ENCODE measurements around the gene VDAC1.
"Not testable (repeated sequence)": the region's sequence is repeated elsewhere in the genome, so short reads cannot be mapped to it uniquely, and the experiment has no call there.

The VDAC1 gene

GRCh38 chr5:133938039-133938821 is 66.5 kb downstream of the VDAC1 start:
- DNase-seq, result no peak

DNA sequence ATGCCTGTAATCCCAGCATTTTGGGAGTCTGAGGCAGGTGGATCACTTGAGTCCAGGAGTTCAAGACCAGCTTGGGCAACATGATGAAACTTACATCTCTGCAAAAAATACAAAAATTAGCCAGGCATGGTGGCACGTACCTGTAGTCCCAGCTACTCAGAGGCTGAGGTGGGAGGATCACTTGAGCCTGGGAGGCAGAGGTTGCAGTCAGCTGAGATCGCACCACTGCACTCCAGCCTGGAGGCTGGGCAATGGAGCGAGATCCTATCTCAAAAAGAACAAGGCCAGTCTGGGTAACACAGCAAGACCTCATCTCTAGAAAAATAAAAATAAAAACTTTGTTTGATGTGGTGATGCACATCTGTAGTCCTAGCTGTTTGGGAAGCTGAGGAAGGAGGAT is 67.1 kb downstream of the VDAC1 start:
- DNase-seq, result not testable (repeated sequence)

DNA sequence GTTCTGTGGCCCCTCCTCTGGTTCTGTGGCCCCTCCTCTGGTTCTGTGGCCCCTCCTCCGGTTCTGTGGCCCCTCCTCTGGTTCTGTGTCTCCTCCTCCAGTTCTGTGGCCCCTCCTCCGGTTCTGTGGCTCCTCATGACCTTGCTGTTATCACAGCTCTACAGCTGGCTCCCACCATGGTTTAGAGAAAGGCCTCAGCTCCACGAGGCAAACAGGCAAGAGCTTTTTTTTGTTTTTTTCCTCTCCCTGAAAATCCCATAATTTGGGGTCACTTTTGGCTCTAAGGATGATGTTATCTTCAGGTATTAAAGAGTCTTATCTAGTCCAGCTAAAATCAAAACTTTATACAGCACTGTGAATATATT is 68.1 kb downstream of the VDAC1 start:
- DNase-seq, result no peak

- not testable (repeated sequence) for DNase-seq
These were observed 68.7 kb downstream of the VDAC1 start for GRCh38 chr5:133935991-133936650.

DNA sequence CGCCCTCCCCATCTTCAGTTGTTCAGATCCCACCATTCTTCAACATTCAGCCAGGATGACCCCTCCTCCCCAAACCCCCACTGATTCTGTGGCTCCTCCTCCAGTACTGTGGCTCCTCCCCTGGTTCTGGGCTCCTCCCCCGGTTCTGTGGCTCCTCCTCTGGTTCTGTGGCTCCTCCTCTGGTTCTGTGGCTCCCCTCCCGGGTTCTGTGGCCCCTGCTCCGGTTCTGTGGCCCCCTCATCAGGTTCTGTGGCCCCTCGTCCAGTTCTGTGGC is 69.2 kb downstream of the VDAC1 start:
- no peak for DNase-seq

DNA sequence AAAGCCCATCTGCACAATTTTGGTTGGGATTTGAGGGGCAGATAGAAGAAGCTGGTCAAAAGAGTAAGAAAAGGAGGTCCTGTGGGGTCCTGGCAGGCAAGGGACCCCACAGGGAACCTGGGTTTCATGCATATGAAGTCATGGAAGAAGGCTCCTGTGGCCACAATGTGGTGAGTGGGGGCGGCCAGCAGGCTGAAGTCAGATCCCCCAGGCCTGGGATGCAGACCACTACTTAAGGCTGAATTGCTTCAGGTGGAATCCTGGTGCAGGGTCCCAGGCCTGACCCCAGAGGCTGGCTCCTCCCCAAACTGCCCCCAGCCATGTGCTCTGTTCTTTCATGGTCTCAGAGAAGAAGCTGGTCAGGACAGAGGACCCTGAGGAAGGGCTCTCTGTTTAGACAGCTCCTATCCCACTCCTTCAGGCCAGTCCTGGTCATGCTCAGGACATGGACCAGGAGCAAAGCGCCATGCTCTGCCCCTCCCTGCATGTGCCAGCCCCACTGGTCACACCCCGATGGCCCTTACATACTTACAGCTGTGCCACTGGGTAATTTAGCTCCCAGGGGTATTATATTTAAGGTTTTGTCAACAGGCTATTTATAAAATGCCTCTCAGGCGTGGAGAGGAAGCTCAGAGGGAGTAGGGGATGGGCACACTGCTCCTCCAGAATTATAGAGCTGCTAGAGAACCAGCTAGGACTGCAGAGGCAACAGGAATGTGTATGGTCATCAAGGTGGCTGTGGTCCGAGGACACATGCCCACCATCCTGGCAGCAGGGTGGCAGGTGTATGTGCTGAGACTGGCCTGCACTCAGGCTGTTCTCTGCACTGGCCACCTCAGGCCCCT is 69.7 kb downstream of the VDAC1 start:
- DNase-seq, result no peak

GRCh38 chr5:133934311-133934710 is 70.5 kb downstream of the VDAC1 start:
- DNase-seq, result no peak

GRCh38 chr5:133933670-133934295 is 71.0 kb downstream of the VDAC1 start:
- DNase-seq, result no peak

GRCh38 chr5:133933169-133933509 is 71.6 kb downstream of the VDAC1 start:
- DNase-seq, result no peak

- DNase-seq, result peak; percentile 82
These were observed 72.2 kb downstream of the VDAC1 start for GRCh38 chr5:133932441-133933168.

- no peak for DNase-seq
These were observed 73.2 kb downstream of the VDAC1 start for GRCh38 chr5:133931546-133931945.

GRCh38 chr5:133930813-133931090 is 74.0 kb downstream of the VDAC1 start:
- no peak for DNase-seq

- DNase-seq, result no peak
These were observed 74.5 kb downstream of the VDAC1 start for GRCh38 chr5:133930061-133930812.

GRCh38 chr5:133928587-133929393 is 76.0 kb downstream of the VDAC1 start:
- DNase-seq, result no peak

DNA sequence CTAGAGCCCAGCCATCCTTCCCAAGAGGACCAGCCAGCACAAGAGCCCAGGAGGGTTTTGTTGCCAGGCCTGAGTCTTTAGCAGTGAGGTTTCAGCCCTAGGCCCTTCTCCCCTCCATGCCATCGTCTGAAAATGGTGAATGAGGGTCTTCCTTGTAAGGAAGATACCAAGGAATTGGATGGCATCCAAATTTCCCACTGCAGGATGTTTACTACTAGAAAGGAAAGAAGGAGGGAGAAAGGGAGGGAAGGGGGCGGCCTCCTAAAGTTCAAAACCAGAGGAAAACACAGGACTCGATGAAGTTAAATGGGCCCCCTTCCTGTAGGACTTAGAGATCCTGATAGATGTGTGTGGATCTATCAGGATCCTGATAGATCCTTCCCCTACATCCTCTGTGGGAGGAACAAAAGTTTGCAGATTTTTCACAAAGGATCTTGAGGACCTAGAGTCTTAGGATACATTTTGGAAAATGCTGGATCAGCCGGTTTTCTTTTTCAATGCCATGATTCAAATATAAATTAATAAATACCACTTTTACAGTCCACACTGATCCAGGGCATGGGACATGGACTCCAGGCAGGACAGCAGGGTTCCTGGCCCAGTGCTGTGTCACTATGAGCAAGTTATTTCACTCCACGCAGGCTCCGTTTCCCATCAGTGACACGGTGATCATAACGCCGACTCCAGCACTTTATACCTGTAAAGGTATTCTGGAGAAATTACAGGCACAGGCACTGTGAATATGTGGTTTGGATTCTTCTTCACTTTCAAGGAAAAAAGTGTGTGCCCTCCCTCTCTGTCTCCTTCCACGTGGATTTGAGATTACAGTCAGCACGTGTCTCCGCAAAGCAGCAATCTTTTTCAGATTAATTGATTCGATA is 77.2 kb downstream of the VDAC1 start:
- DNase-seq, result no peak

- no peak for DNase-seq
These were observed 78.1 kb downstream of the VDAC1 start for GRCh38 chr5:133926489-133927299.

GRCh38 chr5:133925866-133926488 is 78.8 kb downstream of the VDAC1 start:
- no peak for DNase-seq

DNA sequence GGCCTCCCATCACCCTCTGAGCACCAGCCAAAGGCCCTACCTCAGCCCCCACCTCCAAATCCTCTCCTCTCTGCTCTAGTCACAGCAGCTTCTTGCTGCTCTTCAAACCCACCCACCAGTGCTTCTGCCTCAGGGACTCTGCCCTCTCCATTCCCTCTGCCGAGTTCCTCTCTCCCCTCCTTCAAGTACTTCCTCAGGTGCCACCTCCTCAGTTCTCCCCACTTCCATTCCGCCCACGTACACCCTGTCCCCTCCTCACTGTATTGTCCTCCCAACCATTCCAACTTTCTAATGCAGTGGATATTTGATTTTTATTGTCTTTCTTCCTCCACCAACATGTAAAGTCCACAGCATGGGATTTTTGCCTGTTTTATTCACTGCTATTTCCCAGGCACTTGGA is 79.5 kb downstream of the VDAC1 start:
- DNase-seq, result no peak

All from GDM1 (cell line).